ENCODE results near the gene STAT3. TPM values are rescaled to one million over a fixed set of nuclear protein-coding genes. Genes with fewer than 3 reads are reported as not detected.

Gene STAT3
- total and polyA plus RNA-seq, 9 of the 15 experiments (the other 6 are each of a cell fraction or from before 2014, with no cell fraction given), result 90.0 to 179 (median 114) TPM

GRCh38 chr17:42289611-42290181, 98.5 kb downstream of the STAT3 start:
- Histone ChIP-seq H3K27ac (ENCODE audit: extremely low read depth, low read depth, low read length) (peak overlapping the region; percentile 78), H3K9me3 (replicated peaks; ENCODE audit: control insufficient read depth, insufficient read depth, low read depth, low read length) (no peaks in the 10 kb centered on the region), H3K4me3 (peak overlapping the region; percentile 88), H3K36me3 (ENCODE audit: control insufficient read depth, insufficient read depth, low read length) (peaks cover 65% of the 10 kb centered on the region), H3K9me1 (ENCODE audit: control insufficient read depth, insufficient read depth, low read length) (no peaks in the 10 kb centered on the region), H3K79me2 (ENCODE audit: control insufficient read depth, insufficient read depth, low read length) (peaks cover 99% of the 10 kb centered on the region), H3K9ac (ENCODE audit: insufficient read depth in 1 of 2, low read depth in 2 of 2, low read length in 2 of 2) (peak overlapping the region; percentile 83 to 97), H3K4me1 (replicated peaks in 1 of 2; ENCODE audit: control insufficient read depth in 2 of 2, insufficient read depth in 2 of 2, low read length in 2 of 2) (peaks cover 31 to 54% of the 10 kb centered on the region in 2 experiments), H3K4me2 (ENCODE audit: insufficient read depth, low read length) (peak overlapping the region; percentile 88), H2AFZ (ENCODE audit: low read depth, low read length) (peak overlapping the region; percentile 1; the same call in 1 of the 2 replicates), H3K27me3 (ENCODE audit: control insufficient read depth in 2 of 2, insufficient read depth in 2 of 2, low read length in 2 of 2) (no peaks in the 10 kb centered on the region), H4K20me1 (replicated peaks; ENCODE audit: control insufficient read depth, insufficient read depth, low read length) (no peaks in the 10 kb centered on the region)
- ChIA-PET CTCF (ENCODE audit: low intra/inter-chr PET ratio) (no interaction called here), POLR2A (interaction anchor here (0.6 to 2.7 kb wide), 13 partner anchors 10 to 1462 kb away, joined by 3 to 13 read pairs (median 4); partner anchors contain the start of gene HSD17B1)
- ATAC-seq (peak; percentile 7), DNase-seq (ENCODE audit: extremely low read depth in 1 of 4, low spot score in 3 of 4) (peak in 2 of 4 experiments; percentile 29 to 55), FAIRE-seq (no peak)
- in situ Hi-C loops (cut with MboI) (no loop called here), intact Hi-C loops (cut with micrococcal nuclease) (no loop called here)
- WGBS (ENCODE audit: insufficient coverage, low coverage, missing lambda C conversion rate), result 0% methylated on average over 9 of the region's 9 CpGs
- BruUV-seq (replicated peaks), result TSS peak; percentile 34
- TF ChIP-seq CSDE1 (IDR thresholded peaks at IDR 0.05) (no peak), ZNF217 (CRISPR knock-in tag; IDR thresholded peaks at IDR 0.05) (no peak), HDAC8 (tag; IDR thresholded peaks at IDR 0.05) (no peak), SLC30A9 (CRISPR knock-in tag; IDR thresholded peaks at IDR 0.05) (no peak), STAT6 (CRISPR knock-in tag; IDR thresholded peaks at IDR 0.05) (no peak), PHF20 (IDR thresholded peaks at IDR 0.05; ENCODE audit: partially characterized antibody) (no peak), ZNF347 (CRISPR knock-in tag; IDR thresholded peaks at IDR 0.05; ENCODE audit: low read depth) (no peak), SIX5 (IDR thresholded peaks at IDR 0.05; ENCODE audit: borderline replicate concordance in 1 of 2, insufficient read depth in 1 of 2, low read depth in 1 of 2, low read length in 2 of 2) (no peak), POLR2A (conservative IDR thresholded peaks at IDR 0.05) (peak; percentile 24; the same call in 1 of the 2 replicates), LEF1 (IDR thresholded peaks at IDR 0.05) (no peak), GABPA (tag; conservative IDR thresholded peaks at IDR 0.05; ENCODE audit: low read depth) (no peak)
- TF ChIP-seq, protein P1, sequence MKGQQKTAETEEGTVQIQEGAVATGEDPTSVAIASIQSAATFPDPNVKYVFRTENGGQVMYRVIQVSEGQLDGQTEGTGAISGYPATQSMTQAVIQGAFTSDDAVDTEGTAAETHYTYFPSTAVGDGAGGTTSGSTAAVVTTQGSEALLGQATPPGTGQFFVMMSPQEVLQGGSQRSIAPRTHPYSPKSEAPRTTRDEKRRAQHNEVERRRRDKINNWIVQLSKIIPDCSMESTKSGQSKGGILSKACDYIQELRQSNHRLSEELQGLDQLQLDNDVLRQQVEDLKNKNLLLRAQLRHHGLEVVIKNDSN (CRISPR knock-in tag; IDR thresholded peaks at IDR 0.05), result no peak
- TF ChIP-seq, protein P2, sequence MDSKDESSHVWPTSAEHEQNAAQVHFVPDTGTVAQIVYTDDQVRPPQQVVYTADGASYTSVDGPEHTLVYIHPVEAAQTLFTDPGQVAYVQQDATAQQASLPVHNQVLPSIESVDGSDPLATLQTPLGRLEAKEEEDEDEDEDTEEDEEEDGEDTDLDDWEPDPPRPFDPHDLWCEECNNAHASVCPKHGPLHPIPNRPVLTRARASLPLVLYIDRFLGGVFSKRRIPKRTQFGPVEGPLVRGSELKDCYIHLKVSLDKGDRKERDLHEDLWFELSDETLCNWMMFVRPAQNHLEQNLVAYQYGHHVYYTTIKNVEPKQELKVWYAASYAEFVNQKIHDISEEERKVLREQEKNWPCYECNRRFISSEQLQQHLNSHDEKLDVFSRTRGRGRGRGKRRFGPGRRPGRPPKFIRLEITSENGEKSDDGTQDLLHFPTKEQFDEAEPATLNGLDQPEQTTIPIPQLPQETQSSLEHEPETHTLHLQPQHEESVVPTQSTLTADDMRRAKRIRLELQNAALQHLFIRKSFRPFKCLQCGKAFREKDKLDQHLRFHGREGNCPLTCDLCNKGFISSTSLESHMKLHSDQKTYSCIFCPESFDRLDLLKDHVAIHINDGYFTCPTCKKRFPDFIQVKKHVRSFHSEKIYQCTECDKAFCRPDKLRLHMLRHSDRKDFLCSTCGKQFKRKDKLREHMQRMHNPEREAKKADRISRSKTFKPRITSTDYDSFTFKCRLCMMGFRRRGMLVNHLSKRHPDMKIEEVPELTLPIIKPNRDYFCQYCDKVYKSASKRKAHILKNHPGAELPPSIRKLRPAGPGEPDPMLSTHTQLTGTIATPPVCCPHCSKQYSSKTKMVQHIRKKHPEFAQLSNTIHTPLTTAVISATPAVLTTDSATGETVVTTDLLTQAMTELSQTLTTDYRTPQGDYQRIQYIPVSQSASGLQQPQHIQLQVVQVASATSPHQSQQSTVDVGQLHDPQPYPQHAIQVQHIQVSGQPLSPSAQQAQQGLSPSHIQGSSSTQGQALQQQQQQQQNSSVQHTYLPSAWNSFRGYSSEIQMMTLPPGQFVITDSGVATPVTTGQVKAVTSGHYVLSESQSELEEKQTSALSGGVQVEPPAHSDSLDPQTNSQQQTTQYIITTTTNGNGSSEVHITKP (IDR thresholded peaks at IDR 0.05; ENCODE audit: partially characterized antibody), result peak; percentile 60
- TF ChIP-seq, protein P3, sequence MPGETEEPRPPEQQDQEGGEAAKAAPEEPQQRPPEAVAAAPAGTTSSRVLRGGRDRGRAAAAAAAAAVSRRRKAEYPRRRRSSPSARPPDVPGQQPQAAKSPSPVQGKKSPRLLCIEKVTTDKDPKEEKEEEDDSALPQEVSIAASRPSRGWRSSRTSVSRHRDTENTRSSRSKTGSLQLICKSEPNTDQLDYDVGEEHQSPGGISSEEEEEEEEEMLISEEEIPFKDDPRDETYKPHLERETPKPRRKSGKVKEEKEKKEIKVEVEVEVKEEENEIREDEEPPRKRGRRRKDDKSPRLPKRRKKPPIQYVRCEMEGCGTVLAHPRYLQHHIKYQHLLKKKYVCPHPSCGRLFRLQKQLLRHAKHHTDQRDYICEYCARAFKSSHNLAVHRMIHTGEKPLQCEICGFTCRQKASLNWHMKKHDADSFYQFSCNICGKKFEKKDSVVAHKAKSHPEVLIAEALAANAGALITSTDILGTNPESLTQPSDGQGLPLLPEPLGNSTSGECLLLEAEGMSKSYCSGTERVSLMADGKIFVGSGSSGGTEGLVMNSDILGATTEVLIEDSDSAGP (CRISPR knock-in tag; IDR thresholded peaks at IDR 0.05), result no peak
